Measurements from ENCODE around the gene CEMIP2. TPM values are rescaled to one million over a fixed set of nuclear protein-coding genes. Genes with fewer than 3 reads are reported as not detected.
A peak's percentile ranks its signal among the peaks of the same experiment; 100 is the strongest.

CEMIP2 gene
- total and polyA plus RNA-seq, 10 of the 15 experiments (the other 5 are each of a cell fraction or from before 2014, with no cell fraction given) = 0.50 to 19.2 (median 1.2) TPM

DNA sequence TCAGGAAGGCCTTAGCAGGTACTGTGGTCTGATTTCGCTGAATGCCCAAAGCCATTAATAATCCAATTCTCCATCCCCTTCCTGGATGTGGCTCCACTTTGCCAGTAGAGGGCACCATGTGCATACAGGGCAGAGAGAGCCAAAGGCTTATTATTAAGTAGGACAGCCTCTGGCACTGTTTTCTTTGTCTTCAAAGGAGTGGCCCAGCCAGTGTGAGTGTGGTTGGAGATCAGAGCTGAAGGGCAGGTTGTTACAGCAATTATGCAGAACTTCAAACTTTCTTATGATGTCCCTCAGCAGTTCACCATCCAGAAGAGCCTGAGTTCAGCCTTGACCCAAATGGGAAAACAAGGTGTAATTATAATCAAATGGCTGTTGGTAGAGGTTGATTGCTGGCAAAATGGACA lies 38.6 kb upstream of the CEMIP2 start (continued):
- TF ChIP-seq, protein P1, sequence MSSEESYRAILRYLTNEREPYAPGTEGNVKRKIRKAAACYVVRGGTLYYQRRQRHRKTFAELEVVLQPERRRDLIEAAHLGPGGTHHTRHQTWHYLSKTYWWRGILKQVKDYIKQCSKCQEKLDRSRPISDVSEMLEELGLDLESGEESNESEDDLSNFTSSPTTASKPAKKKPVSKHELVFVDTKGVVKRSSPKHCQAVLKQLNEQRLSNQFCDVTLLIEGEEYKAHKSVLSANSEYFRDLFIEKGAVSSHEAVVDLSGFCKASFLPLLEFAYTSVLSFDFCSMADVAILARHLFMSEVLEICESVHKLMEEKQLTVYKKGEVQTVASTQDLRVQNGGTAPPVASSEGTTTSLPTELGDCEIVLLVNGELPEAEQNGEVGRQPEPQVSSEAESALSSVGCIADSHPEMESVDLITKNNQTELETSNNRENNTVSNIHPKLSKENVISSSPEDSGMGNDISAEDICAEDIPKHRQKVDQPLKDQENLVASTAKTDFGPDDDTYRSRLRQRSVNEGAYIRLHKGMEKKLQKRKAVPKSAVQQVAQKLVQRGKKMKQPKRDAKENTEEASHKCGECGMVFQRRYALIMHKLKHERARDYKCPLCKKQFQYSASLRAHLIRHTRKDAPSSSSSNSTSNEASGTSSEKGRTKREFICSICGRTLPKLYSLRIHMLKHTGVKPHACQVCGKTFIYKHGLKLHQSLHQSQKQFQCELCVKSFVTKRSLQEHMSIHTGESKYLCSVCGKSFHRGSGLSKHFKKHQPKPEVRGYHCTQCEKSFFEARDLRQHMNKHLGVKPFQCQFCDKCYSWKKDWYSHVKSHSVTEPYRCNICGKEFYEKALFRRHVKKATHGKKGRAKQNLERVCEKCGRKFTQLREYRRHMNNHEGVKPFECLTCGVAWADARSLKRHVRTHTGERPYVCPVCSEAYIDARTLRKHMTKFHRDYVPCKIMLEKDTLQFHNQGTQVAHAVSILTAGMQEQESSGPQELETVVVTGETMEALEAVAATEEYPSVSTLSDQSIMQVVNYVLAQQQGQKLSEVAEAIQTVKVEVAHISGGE (CRISPR knock-in tag; IDR thresholded peaks at IDR 0.05) = no peak
- TF ChIP-seq SPI1 (IDR thresholded peaks at IDR 0.05; ENCODE audit: borderline replicate concordance, insufficient read depth, low read depth, low read length) (no peak), CUX1 (IDR thresholded peaks at IDR 0.05; ENCODE audit: insufficient replicate concordance, low read depth, low read length) (no peak), GATAD2B (conservative IDR thresholded peaks at IDR 0.05; ENCODE audit: low read depth) (no peak), ZNF274 (IDR thresholded peaks at IDR 0.05; ENCODE audit: insufficient read depth, insufficient read length) (no peak), RUNX3 (IDR thresholded peaks at IDR 0.05; ENCODE audit: low read length) (peak; percentile 39; the same call in 1 of the 2 replicates), FOXM1 (IDR thresholded peaks at IDR 0.05; ENCODE audit: low read depth, low read length) (peak; percentile 46; the same call in 1 of the 2 replicates), JUNB (IDR thresholded peaks at IDR 0.05) (no peak), RCOR1 (conservative IDR thresholded peaks at IDR 0.05; ENCODE audit: low read depth, low read length) (no peak), POLR2AphosphoS2 (IDR thresholded peaks at IDR 0.05; ENCODE audit: low read depth, low read length) (no peak), SMARCA5 (IDR thresholded peaks at IDR 0.05) (peak; percentile 54; the same call in 1 of the 2 replicates), ATF7 (IDR thresholded peaks at IDR 0.05; ENCODE audit: low read depth) (no peak), RELA (IDR thresholded peaks at IDR 0.05; ENCODE audit: borderline replicate concordance, partially characterized antibody) (peak; percentile 20), STAT3 (IDR thresholded peaks at IDR 0.05; ENCODE audit: low read depth, low read length) (no peak), RAD21 (IDR thresholded peaks at IDR 0.05; ENCODE audit: insufficient read depth, low read depth, low read length) (peak; percentile 94), BRCA1 (IDR thresholded peaks at IDR 0.05; ENCODE audit: low read depth, low read length) (no peak), SREBF2 (IDR thresholded peaks at IDR 0.05; ENCODE audit: low read length) (no peak), HDGF (IDR thresholded peaks at IDR 0.05) (no peak)
- TF ChIP-seq, protein P2, sequence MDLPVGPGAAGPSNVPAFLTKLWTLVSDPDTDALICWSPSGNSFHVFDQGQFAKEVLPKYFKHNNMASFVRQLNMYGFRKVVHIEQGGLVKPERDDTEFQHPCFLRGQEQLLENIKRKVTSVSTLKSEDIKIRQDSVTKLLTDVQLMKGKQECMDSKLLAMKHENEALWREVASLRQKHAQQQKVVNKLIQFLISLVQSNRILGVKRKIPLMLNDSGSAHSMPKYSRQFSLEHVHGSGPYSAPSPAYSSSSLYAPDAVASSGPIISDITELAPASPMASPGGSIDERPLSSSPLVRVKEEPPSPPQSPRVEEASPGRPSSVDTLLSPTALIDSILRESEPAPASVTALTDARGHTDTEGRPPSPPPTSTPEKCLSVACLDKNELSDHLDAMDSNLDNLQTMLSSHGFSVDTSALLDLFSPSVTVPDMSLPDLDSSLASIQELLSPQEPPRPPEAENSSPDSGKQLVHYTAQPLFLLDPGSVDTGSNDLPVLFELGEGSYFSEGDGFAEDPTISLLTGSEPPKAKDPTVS (IDR thresholded peaks at IDR 0.05; ENCODE audit: low read depth, low read length) = no peak
- TF ChIP-seq, protein P3, sequence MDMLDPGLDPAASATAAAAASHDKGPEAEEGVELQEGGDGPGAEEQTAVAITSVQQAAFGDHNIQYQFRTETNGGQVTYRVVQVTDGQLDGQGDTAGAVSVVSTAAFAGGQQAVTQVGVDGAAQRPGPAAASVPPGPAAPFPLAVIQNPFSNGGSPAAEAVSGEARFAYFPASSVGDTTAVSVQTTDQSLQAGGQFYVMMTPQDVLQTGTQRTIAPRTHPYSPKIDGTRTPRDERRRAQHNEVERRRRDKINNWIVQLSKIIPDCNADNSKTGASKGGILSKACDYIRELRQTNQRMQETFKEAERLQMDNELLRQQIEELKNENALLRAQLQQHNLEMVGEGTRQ (IDR thresholded peaks at IDR 0.05; ENCODE audit: borderline replicate concordance, low read depth, low read length) = no peak

Data from GM12878 (cell line).